DMS 273 (cell line): Measurements from ENCODE around the gene PAK4.
"Not testable (repeated sequence)": the region's sequence is repeated elsewhere in the genome, so short reads cannot be mapped to it uniquely, and the experiment has no call there.

Experiments used
- DNase-seq: peaks from one replicate; lab custom pipeline; 2025; ENCODE audit not compliant: unreplicated experiment; lab: John Stamatoyannopoulos, UW

Gene PAK4

GRCh38 chr19:39125554-39126311 lies at the start of gene PAK4:
PAK4 (plus strand) TSS chr19:39125786; CDS start chr19:39169554, 43,768 bp downstream.
- DNase-seq, result peak; percentile 99

GRCh38 chr19:39077323-39077722 lies 48.3 kb upstream of the PAK4 start:
- DNase-seq, result no peak

- no peak for DNase-seq
These were observed 47.0 kb upstream of the PAK4 start for GRCh38 chr19:39078436-39079200.

- no peak for DNase-seq
These were observed 45.2 kb upstream of the PAK4 start for GRCh38 chr19:39080431-39080830.

GRCh38 chr19:39082167-39082566 lies 43.4 kb upstream of the PAK4 start:
- DNase-seq, result no peak

GRCh38 chr19:39082745-39083598 lies 42.6 kb upstream of the PAK4 start:
- peak; percentile 48 for DNase-seq

GRCh38 chr19:39083599-39083982 lies 42.0 kb upstream of the PAK4 start:
- no peak for DNase-seq

- no peak for DNase-seq
These were observed 41.4 kb upstream of the PAK4 start, which contains the start of gene ACP7 for GRCh38 chr19:39083983-39084731. ACP7 (plus strand) TSS chr19:39084368; CDS start chr19:39085270, 902 bp downstream.

- DNase-seq, result no peak
These were observed 40.9 kb upstream of the PAK4 start for GRCh38 chr19:39084732-39085080.

- no peak for DNase-seq
These were observed 40.2 kb upstream of the PAK4 start for GRCh38 chr19:39085392-39085791.

GRCh38 chr19:39086386-39086785 lies 39.2 kb upstream of the PAK4 start:
- DNase-seq, result no peak

GRCh38 chr19:39087907-39088686 lies 37.5 kb upstream of the PAK4 start:
- DNase-seq, result no peak

- DNase-seq, result not testable (repeated sequence)
These were observed 35.6 kb upstream of the PAK4 start for GRCh38 chr19:39090016-39090415.

GRCh38 chr19:39090881-39091280 lies 34.7 kb upstream of the PAK4 start:
- DNase-seq, result no peak

GRCh38 chr19:39095799-39096540 lies 29.6 kb upstream of the PAK4 start:
- DNase-seq, result not testable (repeated sequence)

- DNase-seq, result no peak
These were observed 28.3 kb upstream of the PAK4 start for GRCh38 chr19:39097299-39097698.

- no peak for DNase-seq
These were observed 27.9 kb upstream of the PAK4 start for GRCh38 chr19:39097721-39098120.

- DNase-seq, result no peak
These were observed 27.0 kb upstream of the PAK4 start for GRCh38 chr19:39098365-39099269.
